ENCODE results near the gene ARPC2. TPM values are rescaled to one million over a fixed set of nuclear protein-coding genes. Genes with fewer than 3 reads are reported as not detected.
A peak's percentile ranks its signal among the peaks of the same experiment; 100 is the strongest.

The ARPC2 gene
- total and polyA plus RNA-seq, 2 of the 13 experiments (the other 11 are each of a cell fraction or from before 2014, with no cell fraction given): 168 to 303 TPM

DNA sequence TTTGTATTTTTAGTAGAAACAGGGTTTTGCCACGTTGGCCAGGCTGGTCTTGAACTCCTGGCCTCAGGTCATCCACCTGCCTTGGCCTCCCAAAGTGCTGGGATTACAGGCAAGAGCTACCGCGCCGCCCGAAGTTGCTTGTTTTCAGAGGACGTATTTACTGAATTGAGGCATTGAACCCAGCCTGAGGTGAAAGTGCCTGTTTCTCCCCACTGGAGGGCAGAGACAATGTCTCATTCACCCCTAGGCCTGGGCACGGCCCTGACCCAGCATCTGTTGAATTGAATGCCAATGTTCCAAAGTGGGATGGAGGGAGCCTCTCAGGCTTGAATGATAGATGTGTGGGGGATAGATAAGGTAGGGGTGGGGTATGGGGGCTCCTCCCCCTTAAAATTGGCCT is 79.9 kb downstream of the ARPC2 start (continued):
- TF ChIP-seq EED (CRISPR knock-in tag; IDR thresholded peaks at IDR 0.05): 0 out of 2 replicates have a peak, but pooled peaks have one; percentile 17
- no peak for TF ChIP-seq ZNF20 (CRISPR knock-in tag; IDR thresholded peaks at IDR 0.05)
- TF ChIP-seq ATM (IDR thresholded peaks at IDR 0.05; ENCODE audit: borderline replicate concordance): no peak
- TF ChIP-seq, protein P1, sequence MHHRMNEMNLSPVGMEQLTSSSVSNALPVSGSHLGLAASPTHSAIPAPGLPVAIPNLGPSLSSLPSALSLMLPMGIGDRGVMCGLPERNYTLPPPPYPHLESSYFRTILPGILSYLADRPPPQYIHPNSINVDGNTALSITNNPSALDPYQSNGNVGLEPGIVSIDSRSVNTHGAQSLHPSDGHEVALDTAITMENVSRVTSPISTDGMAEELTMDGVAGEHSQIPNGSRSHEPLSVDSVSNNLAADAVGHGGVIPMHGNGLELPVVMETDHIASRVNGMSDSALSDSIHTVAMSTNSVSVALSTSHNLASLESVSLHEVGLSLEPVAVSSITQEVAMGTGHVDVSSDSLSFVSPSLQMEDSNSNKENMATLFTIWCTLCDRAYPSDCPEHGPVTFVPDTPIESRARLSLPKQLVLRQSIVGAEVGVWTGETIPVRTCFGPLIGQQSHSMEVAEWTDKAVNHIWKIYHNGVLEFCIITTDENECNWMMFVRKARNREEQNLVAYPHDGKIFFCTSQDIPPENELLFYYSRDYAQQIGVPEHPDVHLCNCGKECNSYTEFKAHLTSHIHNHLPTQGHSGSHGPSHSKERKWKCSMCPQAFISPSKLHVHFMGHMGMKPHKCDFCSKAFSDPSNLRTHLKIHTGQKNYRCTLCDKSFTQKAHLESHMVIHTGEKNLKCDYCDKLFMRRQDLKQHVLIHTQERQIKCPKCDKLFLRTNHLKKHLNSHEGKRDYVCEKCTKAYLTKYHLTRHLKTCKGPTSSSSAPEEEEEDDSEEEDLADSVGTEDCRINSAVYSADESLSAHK (CRISPR knock-in tag; IDR thresholded peaks at IDR 0.05; ENCODE audit: borderline replicate concordance): no peak
- TF ChIP-seq ZFP1 (CRISPR knock-in tag; IDR thresholded peaks at IDR 0.05): no peak
- TF ChIP-seq TFDP1 (CRISPR knock-in tag; IDR thresholded peaks at IDR 0.05; ENCODE audit: borderline replicate concordance): no peak
- TF ChIP-seq ARNT (IDR thresholded peaks at IDR 0.05): no peak
- TF ChIP-seq ZNF441 (CRISPR knock-in tag; IDR thresholded peaks at IDR 0.05; ENCODE audit: borderline replicate concordance): no peak
- TF ChIP-seq, protein P2, sequence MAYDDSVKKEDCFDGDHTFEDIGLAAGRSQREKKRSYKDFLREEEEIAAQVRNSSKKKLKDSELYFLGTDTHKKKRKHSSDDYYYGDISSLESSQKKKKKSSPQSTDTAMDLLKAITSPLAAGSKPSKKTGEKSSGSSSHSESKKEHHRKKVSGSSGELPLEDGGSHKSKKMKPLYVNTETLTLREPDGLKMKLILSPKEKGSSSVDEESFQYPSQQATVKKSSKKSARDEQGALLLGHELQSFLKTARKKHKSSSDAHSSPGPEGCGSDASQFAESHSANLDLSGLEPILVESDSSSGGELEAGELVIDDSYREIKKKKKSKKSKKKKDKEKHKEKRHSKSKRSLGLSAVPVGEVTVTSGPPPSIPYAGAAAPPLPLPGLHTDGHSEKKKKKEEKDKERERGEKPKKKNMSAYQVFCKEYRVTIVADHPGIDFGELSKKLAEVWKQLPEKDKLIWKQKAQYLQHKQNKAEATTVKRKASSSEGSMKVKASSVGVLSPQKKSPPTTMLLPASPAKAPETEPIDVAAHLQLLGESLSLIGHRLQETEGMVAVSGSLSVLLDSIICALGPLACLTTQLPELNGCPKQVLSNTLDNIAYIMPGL (CRISPR knock-in tag; IDR thresholded peaks at IDR 0.05; ENCODE audit: borderline replicate concordance in 1 of 2, low read depth in 1 of 2): no peak
- no peak; the same call in 1 of the 2 replicates for TF ChIP-seq ZSCAN31 (CRISPR knock-in tag; IDR thresholded peaks at IDR 0.05; ENCODE audit: low read depth)
